ENCODE measurements around the gene NLGN1.
"Not testable (repeated sequence)": the region's sequence is repeated elsewhere in the genome, so short reads cannot be mapped to it uniquely, and the experiment has no call there.

Gene NLGN1

DNA sequence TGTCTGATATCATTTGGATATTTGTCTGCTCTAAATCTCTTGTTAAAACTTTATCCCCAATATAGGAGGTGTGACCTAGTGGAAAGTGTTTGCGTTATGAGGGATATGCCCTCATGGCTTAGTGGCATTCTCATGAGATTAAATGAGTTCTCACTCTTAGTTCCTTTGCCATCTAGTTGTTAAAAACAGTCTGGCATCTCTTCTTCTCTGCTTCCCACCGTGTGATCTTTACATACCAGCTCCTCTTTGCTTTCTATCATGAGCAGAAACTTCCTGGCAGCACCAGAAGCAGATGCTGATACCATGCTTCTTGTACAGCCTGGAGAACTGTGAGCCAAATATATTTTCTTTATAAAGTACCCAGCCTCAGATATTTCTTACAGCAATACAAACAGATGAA, 33.0 kb downstream of the NLGN1 start:
- DNase-seq = no peak

DNA sequence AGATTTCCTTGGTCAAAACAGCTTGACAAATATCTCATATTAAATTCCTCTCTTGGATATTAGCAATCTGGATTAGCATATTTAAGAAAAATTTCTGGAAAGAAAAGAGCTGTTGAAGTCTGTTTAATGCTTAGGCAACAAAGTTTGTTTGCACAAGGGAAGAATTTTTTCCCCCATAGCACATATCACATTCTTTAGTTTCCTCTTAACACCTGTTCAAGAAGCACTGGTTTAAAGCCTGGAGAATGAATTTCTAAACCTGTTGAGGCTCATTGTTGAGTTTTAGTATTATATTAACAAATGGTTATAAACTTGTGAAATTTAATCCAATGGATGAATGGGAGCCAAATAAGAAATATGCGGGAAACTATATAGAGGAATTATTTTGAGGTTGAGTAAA, 41.5 kb downstream of the NLGN1 start:
- DNase-seq = no peak

GRCh38 chr3:173440514-173440913, 43.0 kb downstream of the NLGN1 start:
- DNase-seq = no peak

DNA sequence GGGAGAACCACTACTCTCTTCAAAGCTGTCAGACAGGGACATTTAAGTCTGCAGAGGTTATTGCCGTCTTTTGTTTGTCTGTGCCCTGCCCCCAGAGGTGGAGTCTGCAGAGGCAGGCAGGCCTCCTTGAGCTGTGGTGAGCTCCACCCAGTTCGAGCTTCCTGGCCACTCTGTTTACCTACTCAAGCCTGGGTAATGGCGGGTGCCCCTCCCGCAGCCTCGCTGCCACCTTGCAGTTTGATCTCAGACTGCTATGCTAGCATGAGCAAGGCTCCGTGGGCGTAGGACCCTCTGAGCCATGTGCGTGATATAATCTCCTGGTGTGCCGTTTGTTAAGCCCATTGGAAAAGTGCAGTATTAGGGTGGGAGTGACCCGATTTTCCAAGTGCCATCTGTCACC, 54.0 kb downstream of the NLGN1 start:
- DNase-seq = not testable (repeated sequence)

GRCh38 chr3:173463250-173463649, 65.7 kb downstream of the NLGN1 start:
- no peak for DNase-seq

DNA sequence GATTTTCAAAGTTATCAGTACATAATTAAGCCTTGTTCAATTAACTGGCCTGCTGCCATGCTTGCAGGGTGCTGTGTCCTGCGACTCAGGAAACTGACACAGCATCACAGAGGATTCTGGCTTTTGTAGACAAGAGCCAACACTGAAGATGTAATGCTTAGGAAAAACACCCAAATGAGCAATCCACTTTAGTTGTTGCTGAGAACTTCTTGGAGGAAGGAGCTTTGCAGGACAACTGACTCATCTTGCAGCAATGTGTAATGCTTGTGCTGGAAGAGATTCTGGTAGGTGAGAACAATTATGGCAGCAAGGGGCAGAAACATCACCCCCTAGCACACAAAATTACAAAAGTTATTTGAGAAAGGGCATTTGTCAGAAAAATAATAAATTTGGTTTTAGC, 67.6 kb downstream of the NLGN1 start:
- no peak for DNase-seq

- DNase-seq = no peak
These were observed 68.5 kb downstream of the NLGN1 start for GRCh38 chr3:173465898-173466678.

GRCh38 chr3:173467501-173467900, 70.0 kb downstream of the NLGN1 start:
- no peak for DNase-seq

DNA sequence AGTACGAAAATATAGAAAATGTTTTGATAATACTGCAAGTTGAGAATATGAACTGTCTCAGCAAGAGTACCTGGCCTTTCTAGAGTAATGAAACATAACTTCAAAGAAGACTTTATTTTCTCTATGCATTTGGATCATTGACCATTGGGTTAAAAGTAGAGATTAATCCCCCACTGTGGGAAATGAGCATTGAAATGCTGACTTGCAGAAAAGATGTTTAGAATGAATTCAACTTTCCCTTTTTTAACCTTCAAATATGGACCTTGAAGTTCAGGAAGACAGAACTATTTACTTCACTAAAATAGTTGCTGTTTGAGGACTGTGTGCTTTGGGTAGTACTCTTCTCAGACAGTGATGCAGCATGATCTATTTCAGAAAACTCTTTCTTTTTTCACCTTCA, 75.7 kb downstream of the NLGN1 start:
- no peak for DNase-seq

DNA sequence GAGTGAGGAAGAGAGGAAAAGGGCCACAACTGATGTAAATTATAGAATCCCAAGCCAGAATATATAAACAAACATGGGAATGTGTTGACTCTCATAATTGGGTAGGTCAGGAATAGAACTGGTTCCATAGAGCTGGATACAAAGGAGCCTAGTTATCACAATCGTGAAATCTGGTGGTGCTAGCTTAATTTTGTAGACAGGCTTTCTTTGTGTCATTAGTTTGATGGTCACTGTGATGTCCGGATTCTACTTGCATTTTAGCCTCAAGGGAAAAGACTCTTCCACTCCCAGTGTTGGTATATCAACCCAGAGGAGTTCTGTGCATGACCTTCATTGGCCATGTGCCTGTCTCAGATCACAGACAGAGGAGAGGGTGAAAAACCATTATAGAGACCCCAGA, 81.8 kb downstream of the NLGN1 start:
- no peak for DNase-seq

DNA sequence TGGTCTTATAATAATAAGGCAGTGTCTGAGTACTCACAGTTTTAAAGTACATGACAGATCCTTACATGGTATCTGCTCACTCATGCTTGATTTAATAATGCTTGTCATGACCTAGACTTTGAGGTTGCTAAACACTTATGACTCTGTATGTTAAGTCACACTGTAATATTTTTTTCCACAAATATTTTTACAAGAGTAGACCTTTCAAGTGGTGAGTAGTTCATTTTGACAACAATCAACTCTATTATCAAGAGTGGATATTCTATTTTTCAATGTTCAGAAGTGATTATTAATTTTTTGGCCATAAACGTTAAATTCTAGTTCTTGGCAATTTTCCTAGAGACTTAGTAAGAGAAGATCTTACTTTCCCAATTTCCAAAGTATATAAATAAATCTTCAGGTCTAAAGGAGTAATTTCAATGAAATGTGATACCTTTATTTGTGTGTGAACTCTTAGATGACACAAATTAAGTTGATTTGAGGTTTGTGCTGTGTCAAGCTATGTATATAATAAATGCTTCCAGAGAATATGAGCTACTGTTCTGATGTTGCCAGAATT, 104.5 kb downstream of the NLGN1 start:
- no peak for DNase-seq

- DNase-seq = no peak
These were observed 105.5 kb downstream of the NLGN1 start for GRCh38 chr3:173502983-173503568.

- DNase-seq = no peak
These were observed 113.0 kb downstream of the NLGN1 start for GRCh38 chr3:173510565-173510964.

- no peak for DNase-seq
These were observed 115.6 kb downstream of the NLGN1 start for GRCh38 chr3:173513123-173513522.

DNA sequence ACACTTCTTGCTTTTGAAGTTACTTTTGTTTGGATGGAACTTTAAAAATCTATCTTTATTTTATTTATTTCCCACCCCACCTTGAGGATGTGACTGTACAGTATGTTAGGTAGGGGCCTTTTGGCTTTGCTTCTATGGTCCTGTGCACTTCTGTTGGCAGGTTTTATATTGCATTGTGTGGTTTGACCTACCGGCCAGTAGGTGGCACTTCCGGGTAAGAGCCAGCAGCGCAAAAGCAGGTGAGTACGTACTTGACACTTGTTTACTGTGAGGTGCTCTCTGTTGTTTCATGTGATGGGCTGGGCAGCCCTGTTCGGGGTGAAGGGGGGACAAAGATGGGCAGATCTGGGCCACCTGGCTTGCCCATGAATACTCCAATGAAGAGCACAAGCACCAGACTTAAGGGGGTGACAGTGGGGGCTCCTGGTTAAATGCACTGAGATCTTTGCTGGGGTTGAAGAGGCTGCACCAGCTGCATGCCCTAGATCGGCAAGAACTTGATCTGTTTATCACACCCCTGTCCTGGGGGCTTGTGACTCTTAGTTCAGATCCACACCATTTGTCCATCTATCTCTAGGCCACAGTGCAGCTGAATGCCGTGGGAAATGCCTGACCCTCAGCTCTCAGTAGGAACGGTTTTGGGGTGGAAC, 131.6 kb downstream of the NLGN1 start:
- DNase-seq = no peak

- DNase-seq = no peak
These were observed 134.1 kb downstream of the NLGN1 start for GRCh38 chr3:173531602-173532001.

DNA sequence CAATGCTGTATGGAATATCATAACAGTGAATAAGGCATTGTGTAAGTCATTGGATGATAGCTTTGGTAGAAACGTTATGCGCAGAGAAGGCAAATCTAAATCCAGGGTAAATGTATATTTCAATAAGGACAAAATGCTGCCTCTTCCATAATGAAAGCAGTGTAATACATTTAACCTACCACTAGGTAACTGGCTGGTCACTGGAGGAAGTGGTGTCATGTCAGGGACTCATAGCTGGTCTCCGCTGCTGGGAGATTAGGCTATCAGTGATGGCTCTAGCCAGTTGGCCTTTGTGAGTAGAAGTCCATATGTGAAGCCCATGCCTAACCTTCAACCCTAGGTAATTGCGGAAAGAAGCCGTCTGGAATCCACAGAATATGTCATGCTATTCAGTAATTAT, 140.9 kb downstream of the NLGN1 start:
- no peak for DNase-seq

DNA sequence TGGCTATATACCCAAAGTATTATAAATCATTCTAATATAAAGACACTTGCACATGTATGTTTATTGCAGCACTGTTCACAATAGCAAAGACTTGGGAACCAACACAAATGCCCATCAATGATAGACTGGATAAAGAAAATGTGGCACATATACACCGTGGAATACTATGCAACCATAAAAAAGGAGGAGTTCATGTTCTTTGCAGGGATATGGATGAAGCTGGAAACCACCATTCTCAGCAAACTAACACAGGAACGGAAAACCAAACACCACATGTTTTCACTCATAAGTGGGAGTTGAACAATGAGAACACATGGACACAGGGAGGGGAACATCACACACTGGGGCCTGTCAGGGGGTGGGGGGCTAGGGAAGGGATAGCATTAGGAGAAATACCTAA, 148.0 kb downstream of the NLGN1 start:
- not testable (repeated sequence) for DNase-seq

GRCh38 chr3:173547070-173547469, 149.5 kb downstream of the NLGN1 start:
- no peak for DNase-seq

DNA sequence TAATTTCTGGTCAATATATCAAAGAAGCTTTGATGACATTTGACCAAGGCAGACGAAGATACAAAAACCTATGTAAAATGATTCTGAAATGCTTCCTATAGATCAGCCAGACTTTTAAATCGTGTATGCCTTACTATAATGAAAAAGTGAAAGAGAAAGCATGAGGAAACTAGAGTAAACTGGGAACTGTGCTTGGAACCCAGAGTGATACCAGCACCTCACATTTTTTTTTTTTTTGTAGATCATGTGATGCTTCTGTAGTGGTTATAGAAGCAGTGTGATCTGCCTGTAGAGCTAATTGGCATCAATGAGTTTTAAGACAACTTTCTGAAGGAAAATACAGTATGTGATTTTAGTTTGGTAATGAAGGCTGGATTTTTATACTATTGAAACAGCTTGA, 150.7 kb downstream of the NLGN1 start:
- DNase-seq = no peak

GRCh38 chr3:173552526-173552925, 155.0 kb downstream of the NLGN1 start:
- DNase-seq = no peak

DNA sequence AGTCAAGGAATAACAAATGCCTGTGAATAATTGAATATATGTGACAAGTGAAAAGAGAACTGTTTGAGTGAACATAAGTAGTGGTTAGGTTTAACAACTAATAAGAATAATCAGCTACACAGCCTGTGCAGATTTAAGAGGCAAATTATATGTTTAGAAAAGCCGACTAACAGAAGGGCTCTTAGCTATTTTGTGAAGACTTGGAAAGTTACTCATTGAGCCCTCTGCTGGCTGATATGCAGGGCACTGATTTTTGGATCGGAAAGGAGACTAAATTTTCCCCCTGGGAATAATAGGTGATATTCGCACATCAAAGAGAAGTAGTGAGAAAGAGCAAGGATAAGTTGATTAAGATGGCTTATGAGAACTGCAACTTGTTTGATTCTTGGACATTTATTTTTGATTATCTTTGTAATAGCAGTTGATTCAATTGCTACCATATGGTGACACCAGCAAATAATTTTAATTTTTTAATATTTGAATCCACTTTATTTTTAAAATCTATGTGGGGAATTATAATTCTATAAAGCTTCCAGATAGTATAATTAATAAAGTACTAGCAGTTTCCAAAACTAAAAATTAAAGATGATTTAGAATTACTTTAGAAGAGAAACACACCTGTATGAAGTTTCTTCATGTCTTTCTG, 156.2 kb downstream of the NLGN1 start:
- no peak for DNase-seq

GRCh38 chr3:173556546-173556945, 159.0 kb downstream of the NLGN1 start:
- DNase-seq = no peak
